Loucy (cell line): ENCODE results near the gene SLCO2B1.
"Not testable (repeated sequence)": the region's sequence is repeated elsewhere in the genome, so short reads cannot be mapped to it uniquely, and the experiment has no call there.

Source experiments
- H2AFZ ChIP-seq: fragments of 200-600 bp; sonication (generic); 2 replicates; pipeline ENCODE4 v1.6.0; 2016; ENCODE audit warnings: antibody characterized with exemption, mild to moderate bottlenecking, low read length, moderate library complexity
- H3F3A ChIP-seq: fragments of 200-600 bp; 2 replicates; pipeline ENCODE4 v1.6.0; 2016; ENCODE audit warnings: antibody characterized with exemption, low read depth, mild to moderate bottlenecking
- H3K27me3 ChIP-seq: fragments of 200-600 bp; sonication (generic); 2 replicates; pipeline ENCODE4 v1.6.1; 2014; ENCODE audit warnings: low read length, mild to moderate bottlenecking; ENCODE audit not compliant: insufficient read depth, poor library complexity, severe bottlenecking
- H3K36me3 ChIP-seq: fragments of 200-600 bp; sonication (generic); 2 replicates; pipeline ENCODE4 v1.6.1; 2016; ENCODE audit warnings: low read length; ENCODE audit not compliant: insufficient read depth
- H3K4me1 ChIP-seq: fragments of 200-600 bp; sonication (generic); 2 replicates; pipeline ENCODE4 v1.5.1; 2014; ENCODE audit warnings: low read length, mild to moderate bottlenecking; ENCODE audit not compliant: insufficient read depth, poor library complexity, severe bottlenecking
- H3K4me2 ChIP-seq: fragments of 200-600 bp; sonication (generic); 2 replicates; pipeline ENCODE4 v1.6.0; 2014; ENCODE audit warnings: antibody characterized with exemption, low read length, low read depth, mild to moderate bottlenecking; ENCODE audit not compliant: poor library complexity, severe bottlenecking
- H3K4me3 ChIP-seq: fragments of 200-600 bp; sonication (generic); 2 replicates; pipeline ENCODE4 v1.5.1; 2014; ENCODE audit warnings: low read length, mild to moderate bottlenecking, mixed read lengths; ENCODE audit not compliant: poor library complexity, severe bottlenecking
- H3K79me2 ChIP-seq: fragments of 200-600 bp; sonication (generic); 2 replicates; pipeline ENCODE4 v1.6.1; 2014; ENCODE audit warnings: low read length; ENCODE audit not compliant: insufficient read depth
- H3K9ac ChIP-seq: fragments of 200-600 bp; sonication (generic); 2 replicates; pipeline ENCODE4 v1.6.0; 2014; ENCODE audit warnings: mild to moderate bottlenecking, low read depth, low read length, moderate library complexity; ENCODE audit not compliant: poor library complexity, severe bottlenecking
- H3K9me2 ChIP-seq: fragments of 200-600 bp; sonication (generic); replicated peaks from 2 replicates; pipeline ENCODE4 v1.6.1; 2016; ENCODE audit warnings: low read depth, low read length, mixed read lengths
- H3K9me3 ChIP-seq: fragments of 200-600 bp; sonication (generic); 2 replicates; pipeline ENCODE4 v1.6.1; 2014; ENCODE audit warnings: mild to moderate bottlenecking, antibody characterized with exemption, low read length, low read depth; ENCODE audit not compliant: insufficient read depth
- H4K20me1 ChIP-seq: fragments of 200-600 bp; sonication (generic); 2 replicates; pipeline ENCODE4 v1.6.0; 2014; ENCODE audit warnings: antibody characterized with exemption, low read length, mild to moderate bottlenecking; ENCODE audit not compliant: insufficient read depth, poor library complexity, severe bottlenecking
- EZH2phosphoT487 ChIP-seq: fragments of 200-600 bp; IDR thresholded peaks from 2 replicates; pipeline ENCODE4 v1.6.1; 2018; ENCODE audit warnings: antibody characterized with exemption, mild to moderate bottlenecking, moderate library complexity, borderline replicate concordance
- TF ChIP-seq, protein P1 (sequence below): fragments of 200-600 bp; sonication (generic); conservative IDR thresholded peaks from 2 replicates; pipeline ENCODE4 v1.5.1; 2014; ENCODE audit warnings: mild to moderate bottlenecking, antibody characterized with exemption, low read length

Gene SLCO2B1

GRCh38 chr11:75105462-75105925 is 45.4 kb upstream of the SLCO2B1 start:
- Histone ChIP-seq H3K79me2 (no peaks in the 10 kb centered on the region), H3K9ac (no peak overlapping the region), H3K9me3 (no peaks in the 10 kb centered on the region), H3K4me2 (no peak overlapping the region), H3K9me2 (no peaks in the 10 kb centered on the region), H2AFZ (no peak overlapping the region), H3K4me3 (no peak overlapping the region), H3K4me1 (no peaks in the 10 kb centered on the region), H3K36me3 (no peaks in the 10 kb centered on the region), H3F3A (no peaks in the 10 kb centered on the region), H4K20me1 (no peaks in the 10 kb centered on the region), H3K27me3 (peaks cover 2% of the 10 kb centered on the region)
- TF ChIP-seq, protein P1, sequence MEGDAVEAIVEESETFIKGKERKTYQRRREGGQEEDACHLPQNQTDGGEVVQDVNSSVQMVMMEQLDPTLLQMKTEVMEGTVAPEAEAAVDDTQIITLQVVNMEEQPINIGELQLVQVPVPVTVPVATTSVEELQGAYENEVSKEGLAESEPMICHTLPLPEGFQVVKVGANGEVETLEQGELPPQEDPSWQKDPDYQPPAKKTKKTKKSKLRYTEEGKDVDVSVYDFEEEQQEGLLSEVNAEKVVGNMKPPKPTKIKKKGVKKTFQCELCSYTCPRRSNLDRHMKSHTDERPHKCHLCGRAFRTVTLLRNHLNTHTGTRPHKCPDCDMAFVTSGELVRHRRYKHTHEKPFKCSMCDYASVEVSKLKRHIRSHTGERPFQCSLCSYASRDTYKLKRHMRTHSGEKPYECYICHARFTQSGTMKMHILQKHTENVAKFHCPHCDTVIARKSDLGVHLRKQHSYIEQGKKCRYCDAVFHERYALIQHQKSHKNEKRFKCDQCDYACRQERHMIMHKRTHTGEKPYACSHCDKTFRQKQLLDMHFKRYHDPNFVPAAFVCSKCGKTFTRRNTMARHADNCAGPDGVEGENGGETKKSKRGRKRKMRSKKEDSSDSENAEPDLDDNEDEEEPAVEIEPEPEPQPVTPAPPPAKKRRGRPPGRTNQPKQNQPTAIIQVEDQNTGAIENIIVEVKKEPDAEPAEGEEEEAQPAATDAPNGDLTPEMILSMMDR, result no peak
- TF ChIP-seq EZH2phosphoT487, result no peak

- not testable (repeated sequence) for H3K4me1 ChIP-seq, H3K4me3 ChIP-seq, H3K36me3 ChIP-seq, H3K4me2 ChIP-seq, H2AFZ ChIP-seq, H3F3A ChIP-seq, H4K20me1 ChIP-seq, H3K79me2 ChIP-seq, H3K9me3 ChIP-seq, H3K27me3 ChIP-seq, H3K9ac ChIP-seq, H3K9me2 ChIP-seq
Measured at GRCh38 chr11:75105967-75106681, 44.8 kb upstream of the SLCO2B1 start.

GRCh38 chr11:75107187-75107586 is 43.7 kb upstream of the SLCO2B1 start:
- Histone ChIP-seq H3K27me3 (peaks cover 8% of the 10 kb centered on the region), H3K4me3 (no peak overlapping the region), H3K4me2 (no peak overlapping the region), H4K20me1 (no peaks in the 10 kb centered on the region), H2AFZ (no peak overlapping the region), H3K9ac (no peak overlapping the region), H3K36me3 (no peaks in the 10 kb centered on the region), H3K4me1 (no peaks in the 10 kb centered on the region), H3K9me2 (no peaks in the 10 kb centered on the region), H3F3A (no peaks in the 10 kb centered on the region), H3K9me3 (no peaks in the 10 kb centered on the region), H3K79me2 (no peaks in the 10 kb centered on the region)
- TF ChIP-seq, protein P1, result no peak
- TF ChIP-seq EZH2phosphoT487, result no peak

- Histone ChIP-seq H3K9ac (no peak overlapping the region), H3K36me3 (no peaks in the 10 kb centered on the region), H2AFZ (no peak overlapping the region), H3K9me2 (no peaks in the 10 kb centered on the region), H3K79me2 (no peaks in the 10 kb centered on the region), H3K4me2 (no peak overlapping the region), H3K4me1 (no peaks in the 10 kb centered on the region), H3F3A (no peaks in the 10 kb centered on the region), H4K20me1 (no peaks in the 10 kb centered on the region), H3K4me3 (no peak overlapping the region), H3K9me3 (0 out of 2 replicates have a peak, but pooled peaks cover 4% of the 10 kb centered on the region), H3K27me3 (peaks cover 8% of the 10 kb centered on the region)
- no peak for TF ChIP-seq EZH2phosphoT487
- TF ChIP-seq, protein P1, result no peak
Measured at GRCh38 chr11:75112200-75112599, 38.7 kb upstream of the SLCO2B1 start.
